Measurements from ENCODE around the gene IKBKG.
A peak's percentile ranks its signal among the peaks of the same experiment; 100 is the strongest.

IKBKG gene

GRCh38 chrX:154517101-154517781 lies 30.2 kb upstream of the IKBKG start:
- DNase-seq, result no peak
- peak overlapping the region; percentile 48 to 67 for H3K4me3 ChIP-seq
- H3K36me3 ChIP-seq, result no peaks in the 10 kb centered on the region
- intact Hi-C loops (cut with DNase I; ENCODE audit: low total_unique reads), result no loop called here
- peaks cover 0 to 19% (median 0%) of the 10 kb centered on the region in 4 donors for H3K4me1 ChIP-seq
- H3K27ac ChIP-seq, result peak overlapping the region; percentile 81 to 96
- H3K27me3 ChIP-seq, result no peaks in the 10 kb centered on the region
- TF ChIP-seq CTCF (IDR thresholded peaks at IDR 0.05), result no peak
- H3K9me3 ChIP-seq, result no peaks in the 10 kb centered on the region

- intact Hi-C loops (cut with DNase I; ENCODE audit: low total_unique reads), result no loop called here
- TF ChIP-seq CTCF (IDR thresholded peaks at IDR 0.05), result no peak
- H3K4me1 ChIP-seq, result peaks cover 0 to 19% (median 0%) of the 10 kb centered on the region in 4 donors
- no peaks in the 10 kb centered on the region for H3K27me3 ChIP-seq
- no peaks in the 10 kb centered on the region for H3K9me3 ChIP-seq
- no peak for DNase-seq
- H3K4me3 ChIP-seq, result no peak overlapping the region
- H3K36me3 ChIP-seq, result no peaks in the 10 kb centered on the region
- no peak overlapping the region for H3K27ac ChIP-seq
These were observed 28.0 kb upstream of the IKBKG start for GRCh38 chrX:154519389-154519788.

DNA sequence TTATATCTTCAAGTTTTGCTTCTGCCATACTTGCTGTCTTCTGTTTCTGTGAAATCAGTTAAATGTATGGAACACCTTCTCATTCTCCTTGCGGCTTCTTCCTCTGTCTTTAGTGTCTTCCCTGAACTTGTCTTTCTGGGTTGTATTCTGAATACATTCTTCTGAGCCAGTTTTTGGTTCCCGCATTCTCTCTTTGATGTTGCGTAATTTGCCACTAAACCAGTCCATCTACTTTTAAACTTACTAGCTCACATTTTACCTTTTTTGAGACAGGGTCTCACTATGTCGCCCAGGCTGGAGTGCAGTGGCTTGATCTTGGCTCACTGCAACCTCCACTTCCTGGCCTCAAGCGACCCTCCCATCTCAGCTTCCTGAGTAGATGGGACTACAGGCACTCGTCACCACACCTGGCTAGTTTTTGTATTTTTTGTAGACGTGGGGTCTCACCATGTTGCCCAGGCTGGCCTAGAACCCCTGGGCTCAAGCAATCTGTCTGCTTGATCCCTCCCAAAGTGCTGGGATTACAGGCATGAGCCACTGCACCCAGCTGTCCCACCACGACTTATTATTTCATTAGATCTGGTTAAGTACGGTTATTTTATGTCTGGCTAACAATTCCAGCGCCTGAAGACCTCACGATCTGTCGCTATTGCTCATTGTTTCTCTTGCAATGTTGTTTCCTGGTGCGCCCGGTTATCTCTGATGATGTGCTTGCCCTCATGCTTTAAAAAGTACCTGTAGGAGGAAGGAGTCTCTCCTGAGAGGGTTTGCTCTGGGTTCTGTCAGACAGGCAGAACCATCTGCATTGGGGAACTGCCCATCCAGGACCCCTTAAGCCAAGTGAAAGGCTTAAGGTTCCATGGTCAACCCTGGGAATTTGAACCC lies 21.6 kb upstream of the IKBKG start:
- TF ChIP-seq CTCF (IDR thresholded peaks at IDR 0.05), result no peak
- H3K9me3 ChIP-seq, result no peaks in the 10 kb centered on the region
- no peak overlapping the region for H3K4me3 ChIP-seq
- intact Hi-C loops (cut with DNase I; ENCODE audit: low total_unique reads), result no loop called here
- H3K27ac ChIP-seq, result peak overlapping the region in 1 of 2 donors; percentile 73
- H3K36me3 ChIP-seq, result no peaks in the 10 kb centered on the region
- peaks cover 0 to 14% (median 4%) of the 10 kb centered on the region in 4 donors for H3K4me1 ChIP-seq
- H3K27me3 ChIP-seq, result no peaks in the 10 kb centered on the region
- DNase-seq, result no peak

DNA sequence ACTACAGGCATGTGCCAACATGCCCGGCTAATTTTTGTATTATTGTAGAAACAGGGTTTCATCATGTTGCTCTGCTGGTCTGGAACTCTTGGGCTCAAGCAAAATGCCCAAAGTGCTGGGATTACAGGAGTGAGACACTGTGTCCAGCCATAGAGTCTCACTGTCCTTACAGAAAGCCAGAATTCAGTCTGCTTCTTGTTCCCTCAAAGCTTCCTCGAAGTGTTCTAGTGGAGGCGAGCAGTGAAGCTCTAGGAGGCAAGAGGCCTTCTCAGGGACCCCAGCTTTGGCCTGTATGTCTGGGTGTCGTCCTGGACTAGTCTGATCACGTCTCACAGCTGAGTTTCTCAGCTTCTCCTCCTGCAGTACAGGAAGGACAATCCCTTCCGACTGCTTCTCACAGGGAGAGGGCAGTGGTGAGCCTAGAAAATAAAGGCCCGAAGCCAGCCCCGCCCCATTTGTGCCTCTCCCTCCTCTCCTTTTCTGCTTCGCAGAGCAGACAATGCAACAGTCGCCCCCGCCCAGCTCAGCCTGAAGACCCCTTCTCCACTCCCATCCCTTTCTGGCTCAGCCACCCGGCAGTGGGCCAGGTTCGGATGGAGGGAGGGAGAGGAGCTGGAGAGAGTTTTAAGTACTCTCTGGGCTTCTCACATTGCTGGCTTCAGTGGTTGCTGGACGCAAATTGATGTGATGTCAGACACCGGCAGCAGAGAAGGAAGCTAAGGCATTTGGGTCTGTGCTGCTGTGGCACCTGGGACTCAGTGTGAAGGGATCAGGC lies 20.3 kb upstream of the IKBKG start:
- H3K36me3 ChIP-seq, result peaks cover 0 to 10% (median 0%) of the 10 kb centered on the region in 3 donors
- TF ChIP-seq CTCF (IDR thresholded peaks at IDR 0.05), result peak; percentile 39 to 48
- intact Hi-C loops (cut with DNase I; ENCODE audit: low total_unique reads), result no loop called here
- H3K27ac ChIP-seq, result peak overlapping the region; percentile 60 to 73
- H3K4me1 ChIP-seq, result peaks cover 0 to 25% (median 6%) of the 10 kb centered on the region in 4 donors
- peak; percentile 80 to 86 for DNase-seq
- no peaks in the 10 kb centered on the region for H3K27me3 ChIP-seq
- peak overlapping the region; percentile 23 to 47 for H3K4me3 ChIP-seq
- no peaks in the 10 kb centered on the region for H3K9me3 ChIP-seq

GRCh38 chrX:154529206-154529612 lies 18.2 kb upstream of the IKBKG start:
- H3K4me1 ChIP-seq, result peaks cover 0 to 25% (median 6%) of the 10 kb centered on the region in 4 donors
- TF ChIP-seq CTCF (IDR thresholded peaks at IDR 0.05), result no peak
- no peaks in the 10 kb centered on the region for H3K9me3 ChIP-seq
- no peak overlapping the region for H3K4me3 ChIP-seq
- intact Hi-C loops (cut with DNase I; ENCODE audit: low total_unique reads), result no loop called here
- peaks cover 0 to 31% (median 10%) of the 10 kb centered on the region in 3 donors for H3K36me3 ChIP-seq
- peak overlapping the region in 1 of 2 donors; percentile 35 for H3K27ac ChIP-seq
- no peaks in the 10 kb centered on the region for H3K27me3 ChIP-seq
- no peak for DNase-seq

All from tibial artery (tissue), 4 donors.